GM18907 (cell line): Measurements from ENCODE around the gene PECR.

ENCODE experiments used
- ATAC-seq: cut with Tn5 transposase; IDR thresholded peaks from one replicate; pipeline ENCODE4 v1.9.1; 2021; ENCODE audit warnings: mild to moderate bottlenecking, moderate library complexity; ENCODE audit not compliant: unreplicated experiment

Gene PECR

GRCh38 chr2:216081487-216082116 is at the start of gene PECR, which contains the start of gene TMEM169:
PECR (minus strand) TSS chr2:216081809; CDS start chr2:216081741, 68 bp downstream.
TMEM169 (plus strand) TSS chr2:216081919; CDS start chr2:216095964, 14,045 bp downstream.
- peak; percentile 94 for ATAC-seq

- no peak for ATAC-seq
Observed at GRCh38 chr2:216130346-216130971, 48.9 kb upstream of the PECR start.

- ATAC-seq: no peak
Observed at GRCh38 chr2:216126943-216127342, 45.3 kb upstream of the PECR start.

GRCh38 chr2:216121255-216121654 is 39.6 kb upstream of the PECR start:
- ATAC-seq: no peak

DNA sequence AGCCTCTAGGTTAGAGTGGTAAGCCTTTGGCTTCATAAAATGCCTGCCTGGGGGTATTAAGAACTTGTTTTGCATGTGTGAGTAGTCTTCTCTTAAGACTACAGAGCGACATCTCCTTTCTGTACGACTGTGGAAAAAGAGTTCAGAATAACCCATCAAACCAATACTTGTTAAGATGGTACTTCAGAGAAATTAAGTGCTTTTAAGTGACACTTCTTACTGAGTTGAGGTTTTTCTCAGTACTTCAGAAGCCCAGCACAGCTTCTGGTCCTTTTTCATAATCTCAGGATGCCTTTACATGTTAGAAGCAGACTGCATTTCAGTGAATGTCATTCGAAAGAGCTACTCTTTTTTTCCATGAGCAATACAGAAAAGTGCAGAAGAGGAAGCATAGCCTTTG is 38.4 kb upstream of the PECR start:
- no peak for ATAC-seq

DNA sequence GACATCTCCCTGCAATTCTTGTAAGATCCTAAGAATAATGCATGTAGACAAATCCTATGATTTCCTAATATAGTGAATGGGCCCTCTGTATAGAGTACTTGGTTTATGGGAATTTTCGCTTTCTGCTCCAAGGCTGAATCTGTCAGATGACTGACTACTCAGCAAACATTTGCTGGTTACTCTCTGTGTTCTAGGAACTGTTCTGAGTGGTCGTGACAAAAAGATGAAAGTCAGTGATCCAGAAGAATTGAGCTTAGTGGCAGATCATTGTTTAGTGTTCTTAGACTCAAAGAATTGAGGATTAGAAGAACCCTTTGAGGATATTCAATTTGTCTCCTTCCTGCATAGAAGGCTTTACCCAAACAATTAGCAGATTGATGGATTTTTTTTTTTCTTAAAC is 37.5 kb upstream of the PECR start:
- ATAC-seq: no peak

DNA sequence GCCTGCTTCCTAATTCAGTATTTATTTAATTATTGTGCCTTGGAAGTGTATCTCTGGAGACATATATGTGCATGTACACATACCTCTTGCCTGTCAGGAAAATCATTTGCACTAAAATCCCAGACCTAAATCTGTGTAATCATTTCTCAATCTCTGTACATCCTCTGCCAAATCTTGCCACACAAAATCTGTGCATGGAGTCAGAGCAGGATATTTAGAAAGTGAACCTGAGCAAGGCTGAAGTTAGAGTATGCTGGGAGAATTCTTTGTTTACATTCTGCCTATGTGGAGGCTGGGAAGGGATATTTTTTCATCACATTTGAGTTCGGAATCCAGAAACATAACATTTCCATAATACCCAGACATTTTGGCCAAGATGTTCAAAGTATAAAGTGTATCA is 36.9 kb upstream of the PECR start:
- no peak for ATAC-seq

- no peak for ATAC-seq
Observed at GRCh38 chr2:216117561-216118340, 36.1 kb upstream of the PECR start.

GRCh38 chr2:216116418-216116817 is 34.8 kb upstream of the PECR start:
- ATAC-seq: no peak

DNA sequence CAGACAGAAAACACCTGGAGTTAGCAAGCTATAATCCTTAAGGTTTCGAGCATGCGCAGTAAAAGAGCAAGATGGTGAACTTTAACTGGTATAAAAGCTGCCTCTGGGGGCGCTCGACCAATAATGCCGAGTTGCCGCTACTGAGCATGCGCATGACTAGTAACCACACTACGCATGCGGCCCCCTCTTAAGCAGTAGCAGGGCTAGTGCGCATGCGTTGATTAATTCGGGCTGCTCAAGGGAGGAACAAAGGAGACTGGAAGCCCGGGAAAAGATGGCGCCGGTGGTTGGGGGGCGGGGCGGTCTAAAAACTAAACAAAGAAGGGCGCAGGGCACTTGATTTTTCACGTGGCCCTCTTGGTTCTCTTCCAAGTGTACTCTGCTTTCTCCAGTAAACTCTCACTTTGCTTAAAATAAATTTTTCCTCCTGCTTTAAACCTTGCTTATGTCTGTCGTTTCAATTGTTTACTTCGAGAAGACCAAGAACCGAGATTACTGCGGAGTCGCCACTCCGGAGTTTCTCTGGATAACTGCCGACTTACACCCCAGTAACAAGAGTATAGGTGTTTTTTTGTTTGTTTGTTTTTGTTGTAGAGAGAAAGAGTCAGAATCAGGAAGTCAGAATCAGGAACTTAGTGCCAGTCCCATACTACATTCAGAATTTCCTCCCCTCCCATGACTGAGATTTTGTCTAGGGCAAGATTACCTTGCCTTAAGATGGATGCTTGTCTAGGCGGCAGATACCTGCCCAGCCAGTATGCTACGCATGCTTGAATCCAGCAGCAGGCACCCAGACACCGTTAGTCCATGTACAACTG is 33.3 kb upstream of the PECR start:
- peak; percentile 58 for ATAC-seq

DNA sequence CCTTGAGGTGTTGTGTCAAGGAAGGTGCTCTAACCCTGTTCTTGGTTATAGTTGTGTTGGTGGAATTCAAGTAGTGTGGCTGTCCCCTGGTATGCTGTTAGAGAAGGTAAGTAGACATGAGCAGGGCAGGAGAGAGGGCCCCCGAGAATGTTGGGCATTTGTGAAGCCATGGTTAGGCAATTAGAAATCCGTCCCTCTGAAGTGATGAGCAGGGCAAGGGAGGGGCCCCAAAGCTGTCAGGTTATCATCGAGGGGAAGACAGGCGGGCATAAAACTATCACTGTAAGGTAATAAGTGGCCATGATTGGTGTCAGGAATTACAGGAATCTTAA is 32.7 kb upstream of the PECR start:
- ATAC-seq: peak; percentile 1

- peak; percentile 64 for ATAC-seq
Observed at GRCh38 chr2:216113572-216113971, 32.0 kb upstream of the PECR start.

DNA sequence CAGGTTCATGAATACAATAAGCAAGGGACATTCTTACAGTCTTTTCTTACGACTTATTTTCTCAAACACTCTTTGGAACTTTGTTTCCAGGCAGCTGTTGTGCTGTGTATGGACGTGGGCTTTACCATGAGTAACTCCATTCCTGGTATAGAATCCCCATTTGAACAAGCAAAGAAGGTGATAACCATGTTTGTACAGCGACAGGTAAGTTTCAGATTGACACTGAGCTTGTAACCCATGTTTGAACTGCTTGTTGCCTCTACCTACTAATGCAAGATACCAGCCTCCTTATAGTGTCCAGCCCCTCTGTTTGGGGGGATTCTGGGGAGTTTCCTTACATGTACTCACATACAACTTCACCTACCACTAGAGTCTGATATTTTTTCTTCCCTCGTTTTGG is 31.3 kb upstream of the PECR start:
- no peak for ATAC-seq

GRCh38 chr2:216111122-216111521 is 29.5 kb upstream of the PECR start:
- no peak for ATAC-seq

DNA sequence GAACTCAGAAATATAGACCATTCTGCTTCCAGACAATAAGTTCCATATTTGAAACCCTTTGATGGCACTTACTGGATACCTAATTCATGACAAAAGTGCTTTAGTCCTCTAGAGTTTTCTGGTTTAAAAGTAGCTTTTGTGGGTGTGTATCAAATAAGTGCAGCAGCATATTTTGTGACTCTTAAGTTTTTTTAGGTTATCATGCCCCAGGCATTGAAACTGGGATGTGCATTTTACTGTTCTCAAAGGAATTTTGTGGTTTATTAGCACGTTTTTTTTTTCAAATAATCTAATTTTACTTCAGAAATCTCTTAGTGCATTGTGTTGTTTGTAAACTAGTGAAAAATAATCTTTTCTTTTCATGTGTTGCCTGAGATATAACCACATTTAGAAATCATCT is 29.0 kb upstream of the PECR start:
- no peak for ATAC-seq

DNA sequence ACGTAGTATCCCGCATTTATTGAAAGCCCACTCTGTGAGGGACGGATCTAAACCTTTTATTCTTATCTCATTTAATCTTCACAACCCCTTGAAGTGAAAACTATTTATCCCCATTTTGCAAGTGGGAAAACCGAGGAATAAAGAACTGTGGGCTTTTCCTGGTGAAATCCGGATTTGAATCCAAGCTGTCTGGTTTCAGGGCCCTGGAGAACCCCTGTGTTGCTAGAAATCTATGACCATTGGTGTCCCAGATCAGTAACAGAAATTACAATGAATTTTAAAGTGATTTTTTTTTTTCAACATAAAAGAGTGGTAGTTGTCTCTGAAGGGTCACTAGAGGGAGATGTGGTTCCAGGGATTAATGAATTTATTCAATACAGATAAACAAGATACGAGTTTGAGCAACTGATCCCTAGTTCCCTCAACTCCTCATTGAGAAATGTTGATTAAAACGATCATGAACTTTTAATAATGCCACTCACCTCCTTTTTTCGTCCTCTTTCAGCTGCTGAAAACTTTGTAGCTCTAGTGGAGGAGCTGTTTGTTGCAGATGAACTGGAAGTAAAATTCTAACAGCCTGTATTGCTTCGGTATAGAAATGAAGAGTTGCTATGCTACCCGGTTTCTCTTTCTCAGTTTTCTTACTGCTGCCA is 28.5 kb upstream of the PECR start:
- no peak for ATAC-seq

DNA sequence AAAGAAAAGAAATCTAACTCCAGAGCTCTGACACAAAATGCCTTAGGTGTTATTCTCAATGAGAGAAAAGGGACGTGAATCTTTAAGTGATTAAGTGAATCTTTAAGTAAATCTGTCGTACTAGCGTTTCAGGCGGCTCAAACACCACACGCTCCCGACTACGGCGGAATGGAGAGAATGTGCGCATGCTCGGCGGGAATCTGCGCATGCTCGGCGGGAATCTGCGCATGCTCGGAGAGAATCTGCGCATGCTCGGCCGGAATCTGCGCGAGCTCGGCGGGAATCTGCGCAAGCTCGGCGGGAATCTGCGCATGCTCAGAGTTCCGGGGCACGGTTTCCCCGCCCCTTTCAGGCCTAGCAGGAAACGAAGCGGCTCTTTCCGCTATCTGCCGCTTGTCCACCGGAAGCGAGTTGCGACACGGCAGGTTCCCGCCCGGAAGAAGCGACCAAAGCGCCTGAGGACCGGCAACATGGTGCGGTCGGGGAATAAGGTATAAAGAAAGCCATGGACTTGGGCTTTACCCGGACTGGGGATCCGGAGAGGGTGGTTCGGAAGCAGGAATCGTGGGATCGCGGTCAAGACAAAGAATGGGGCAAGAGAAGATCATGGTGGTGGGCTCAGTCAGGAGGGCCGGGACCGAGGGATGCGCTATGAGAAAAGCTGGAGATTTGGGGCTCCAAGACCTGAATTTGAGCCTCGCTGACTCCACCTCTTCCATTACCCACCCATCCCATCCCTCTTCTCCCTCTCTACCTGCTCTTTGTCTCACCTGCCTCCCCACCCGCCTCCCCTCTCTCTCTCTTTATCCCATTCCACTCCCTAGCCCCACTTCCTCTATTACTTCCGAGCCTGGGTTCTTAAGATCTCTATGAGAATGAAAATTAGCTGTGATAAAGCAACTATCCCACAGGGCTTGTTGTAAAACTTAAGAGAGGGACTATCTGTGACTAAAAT is 27.6 kb upstream of the PECR start, which contains the start of gene XRCC5:
Gene XRCC5 (plus strand): TSS at position 382 of the 955 bp plus-strand sequence. CDS start 89 bp downstream, at position 471.
- ATAC-seq: peak; percentile 57

- ATAC-seq: no peak
Observed at GRCh38 chr2:216108310-216108966, 26.8 kb upstream of the PECR start.

DNA sequence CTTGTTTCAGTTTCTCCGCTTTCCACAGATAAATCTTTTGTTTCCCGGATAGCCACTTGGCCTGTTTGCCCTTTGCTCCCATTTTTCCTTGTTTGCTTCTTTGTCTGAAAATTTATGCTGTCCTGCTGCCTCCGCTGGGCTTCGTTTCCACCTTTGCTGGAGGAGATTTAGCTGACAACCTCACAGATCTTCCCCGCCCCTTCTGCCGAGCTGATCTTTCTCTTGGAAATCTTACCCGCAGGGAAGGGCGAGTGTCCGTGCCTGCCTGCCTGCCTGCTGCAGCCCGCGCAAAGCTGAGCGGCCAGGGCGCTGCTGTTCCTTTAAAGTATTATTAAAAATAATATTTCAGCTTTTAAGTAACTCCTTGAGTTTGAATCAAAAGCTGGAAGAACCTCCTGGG is 26.2 kb upstream of the PECR start:
- ATAC-seq: no peak
